CD14-positive monocyte (primary cell): ENCODE results near the gene LYPD1. TPM values are rescaled to one million over a fixed set of nuclear protein-coding genes. Genes with fewer than 3 reads are reported as not detected.
A peak's percentile ranks its signal among the peaks of the same experiment; 100 is the strongest.

Source experiments
- DNase-seq, 3 donors: peaks; one replicate each; pipeline ENCODE4 v3.0.0-alpha.2; 2011 to 2022
- H2AFZ ChIP-seq: 2 replicates; pipeline ENCODE4 v1.6.0; 2012; ENCODE audit warnings: mild to moderate bottlenecking, low read depth, low read length, inconsistent platforms; ENCODE audit not compliant: insufficient read depth, poor library complexity, severe bottlenecking
- H3K27ac ChIP-seq, 2 donors: 1 replicate in 1 of 2; 2 replicates in 1 of 2; pipeline ENCODE4 v1.5.1; 2012 to 2013; ENCODE audit warnings: low read length in 2 of 2, control low read depth in 1 of 2, inconsistent platforms in 1 of 2, low read depth in 1 of 2, mild to moderate bottlenecking in 1 of 2
- H3K27me3 ChIP-seq, 2 donors: one replicate each; pipeline versions ENCODE4 v1.6.0 to v1.6.1; 2011 to 2013; ENCODE audit warnings: low read length in 2 of 2; ENCODE audit not compliant: control insufficient read depth in 2 of 2, insufficient read depth in 2 of 2
- H3K36me3 ChIP-seq, 2 donors: replicated peaks in 1 of 2; 1 replicate in 1 of 2; 2 replicates in 1 of 2; pipeline versions ENCODE4 v1.5.1 to v1.6.1; 2012 to 2013; ENCODE audit warnings: low read length in 2 of 2, control low read depth in 1 of 2, inconsistent platforms in 1 of 2, mild to moderate bottlenecking in 1 of 2; ENCODE audit not compliant: insufficient read depth in 2 of 2, control insufficient read depth in 1 of 2
- H3K4me1 ChIP-seq, 2 donors: 1 replicate in 1 of 2; 2 replicates in 1 of 2; pipeline versions ENCODE4 v1.5.1 to v1.6.1; 2012 to 2013; ENCODE audit warnings: low read length in 2 of 2, control low read depth in 1 of 2, inconsistent platforms in 1 of 2, mild to moderate bottlenecking in 1 of 2, moderate library complexity in 1 of 2; ENCODE audit not compliant: insufficient read depth in 2 of 2, control insufficient read depth in 1 of 2
- H3K4me2 ChIP-seq: replicated peaks from 2 replicates; pipeline ENCODE3; 2012; ENCODE audit warnings: low read length, moderate library complexity, mild to moderate bottlenecking; ENCODE audit not compliant: poor library complexity, severe bottlenecking; ENCODE audit errors: extremely low read depth
- H3K4me3 ChIP-seq, 3 experiments: fragments of 200-600 bp in 1 of 3; sonication (generic) in 1 of 3; replicated peaks in 1 of 3; 1 replicate in 2 of 3; 2 replicates in 1 of 3; pipeline ENCODE4 v1.5.1; 2011 to 2013; ENCODE audit warnings: low read length in 3 of 3, mild to moderate bottlenecking in 3 of 3, control low read depth in 2 of 3, low read depth in 2 of 3, inconsistent platforms in 1 of 3, moderate library complexity in 1 of 3
- H3K79me2 ChIP-seq: 2 replicates; pipeline ENCODE4 v1.6.0; 2012; ENCODE audit warnings: mild to moderate bottlenecking, control low read depth, inconsistent platforms, low read length, moderate library complexity; ENCODE audit not compliant: insufficient read depth
- H3K9ac ChIP-seq: 2 replicates; pipeline ENCODE4 v1.6.0; 2017; ENCODE audit warnings: low read length, mild to moderate bottlenecking; ENCODE audit not compliant: insufficient read depth, poor library complexity, severe bottlenecking
- H3K9me3 ChIP-seq, 2 donors: replicated peaks in 1 of 2; 1 replicate in 1 of 2; 2 replicates in 1 of 2; pipeline versions ENCODE4 v1.5.1 to v1.6.1; 2012 to 2013; ENCODE audit warnings: low read length in 2 of 2, control low read depth in 1 of 2; ENCODE audit not compliant: control insufficient read depth in 1 of 2, insufficient read depth in 1 of 2
- H4K20me1 ChIP-seq: 2 replicates; pipeline ENCODE4 v1.6.0; 2012; ENCODE audit warnings: mild to moderate bottlenecking, low read length, control low read depth, moderate library complexity; ENCODE audit not compliant: insufficient read depth
- H3K27ac Mint-ChIP-seq, 7 donors: one replicate each; pipeline ENCODE4 v1.8.0; 2020; ENCODE audit warnings: mild to moderate bottlenecking in 7 of 7, mixed read lengths in 7 of 7, moderate library complexity in 6 of 7, inconsistent platforms in 2 of 7
- H3K27me3 Mint-ChIP-seq, 3 donors: one replicate each; pipeline ENCODE4 v1.8.0; 2021 to 2022; ENCODE audit warnings: low read depth in 3 of 3, mild to moderate bottlenecking in 3 of 3, mixed read lengths in 3 of 3, moderate library complexity in 3 of 3, inconsistent platforms in 1 of 3
- H3K36me3 Mint-ChIP-seq, 2 donors: one replicate each; pipeline ENCODE4 v1.8.0; 2020; ENCODE audit warnings: mixed read lengths in 2 of 2, inconsistent platforms in 1 of 2, mild to moderate bottlenecking in 1 of 2
- H3K4me1 Mint-ChIP-seq: one replicate; pipeline ENCODE4 v1.8.0; 2020; ENCODE audit warnings: mild to moderate bottlenecking, mixed read lengths
- H3K4me3 Mint-ChIP-seq, 2 donors: one replicate each; pipeline ENCODE4 v1.8.0; 2020; ENCODE audit warnings: mild to moderate bottlenecking in 2 of 2, mixed read lengths in 2 of 2, moderate library complexity in 1 of 2
- H3K9me3 Mint-ChIP-seq, 7 donors: one replicate each; pipeline ENCODE4 v1.8.0; 2020 to 2022; ENCODE audit warnings: mixed read lengths in 7 of 7, mild to moderate bottlenecking in 6 of 7, moderate library complexity in 6 of 7, inconsistent platforms in 2 of 7
- CTCF ChIP-seq: fragments of 200-600 bp; IDR thresholded peaks from one replicate; pipeline ENCODE4 v1.8.0; 2022; ENCODE audit warnings: antibody characterized with exemption, mild to moderate bottlenecking
- WGBS: methylation state at CpG from one replicate; pipeline ENCODE4 v1.1.5; 2013; ENCODE audit warnings: missing lambda C conversion rate; ENCODE audit not compliant: insufficient coverage; 5-methylcytosine and 5-hydroxymethylcytosine counted together
- intact Hi-C, 2 donors: fragments of 100-400 bp; cut with micrococcal nuclease; formaldehyde crosslinking; loops; one replicate each; pipeline versions ENCODE4 v1.15.0 to v1.15.1; 2023
- polyA plus RNA-seq, 3 donors: library from polyadenylated mRNA; depleted of rRNA in 1 of 3; unstranded in 2 of 3; stranded (reverse) in 1 of 3; fragments of 300-500 nt in 2 of 3; fragments of >200 nt in 1 of 3; fragmentation: Illumina TruSeq in 2 of 3; gene quantifications; 1 replicate in 2 of 3; 2 replicates in 1 of 3; pipeline ENCODE4 v1.2.3, GENCODE V29; 2012 to 2021

LYPD1 gene
- polyA plus RNA-seq, 3 donors: not detected

GRCh38 chr2:132621131-132621875 lies 48.7 kb downstream of the LYPD1 start:
- Histone ChIP-seq H3K4me3 (no peak overlapping the region), H3K79me2 (no peaks in the 10 kb centered on the region), H3K4me2 (no peak overlapping the region), H3K27me3 (no peaks in the 10 kb centered on the region), H3K9me3 (no peaks in the 10 kb centered on the region), H3K4me1 (peaks cover 9 to 26% of the 10 kb centered on the region in 2 donors), H2AFZ (no peak overlapping the region), H3K36me3 (no peaks in the 10 kb centered on the region), H3K27ac (no peak overlapping the region), H4K20me1 (no peaks in the 10 kb centered on the region), H3K9ac (no peak overlapping the region)
- Mint-ChIP-seq H3K9me3 (peaks cover 0 to 8% (median 2%) of the 10 kb centered on the region in 7 donors), H3K27ac (peak overlapping the region in 1 of 7 donors; percentile 12), H3K36me3 (no peaks in the 10 kb centered on the region), H3K4me3 (no peak overlapping the region), H3K4me1 (peaks cover 24% of the 10 kb centered on the region), H3K27me3 (peaks cover 0 to 5% (median 2%) of the 10 kb centered on the region in 3 donors)
- intact Hi-C loops: no loop called here
- 81% methylated on average over 7 of the region's 8 CpGs for WGBS
- no peak for DNase-seq
- no peak for TF ChIP-seq CTCF

GRCh38 chr2:132620115-132620514 lies 49.9 kb downstream of the LYPD1 start:
- peak overlapping the region in 1 of 7 donors; percentile 18 for H3K27ac Mint-ChIP-seq
- WGBS: 57% methylated on average over 1 of the region's 2 CpGs
- no peaks in the 10 kb centered on the region for H4K20me1 ChIP-seq
- peaks cover 9 to 26% of the 10 kb centered on the region in 2 donors for H3K4me1 ChIP-seq
- H3K9me3 ChIP-seq: no peaks in the 10 kb centered on the region
- no peaks in the 10 kb centered on the region for H3K36me3 Mint-ChIP-seq
- peaks cover 0 to 8% (median 2%) of the 10 kb centered on the region in 3 donors for H3K27me3 Mint-ChIP-seq
- no peak overlapping the region for H3K4me3 ChIP-seq
- peak in 1 of 3 donors; percentile 43 for DNase-seq
- H3K9ac ChIP-seq: no peak overlapping the region
- intact Hi-C loops: no loop called here
- H3K4me3 Mint-ChIP-seq: no peak overlapping the region
- no peak for TF ChIP-seq CTCF
- H3K9me3 Mint-ChIP-seq: peaks cover 0 to 8% (median 2%) of the 10 kb centered on the region in 7 donors
- H3K27ac ChIP-seq: no peak overlapping the region
- peaks cover 24% of the 10 kb centered on the region for H3K4me1 Mint-ChIP-seq
- H3K36me3 ChIP-seq: no peaks in the 10 kb centered on the region
- H3K27me3 ChIP-seq: no peaks in the 10 kb centered on the region
- no peak overlapping the region for H3K4me2 ChIP-seq
- H2AFZ ChIP-seq: no peak overlapping the region
- H3K79me2 ChIP-seq: no peaks in the 10 kb centered on the region
